Measurements from ENCODE around the gene CCR2. TPM values are rescaled to one million over a fixed set of nuclear protein-coding genes. Genes with fewer than 3 reads are reported as not detected.

CCR2 gene
- total RNA-seq, 1 donor from 2014 or later = not detected

DNA sequence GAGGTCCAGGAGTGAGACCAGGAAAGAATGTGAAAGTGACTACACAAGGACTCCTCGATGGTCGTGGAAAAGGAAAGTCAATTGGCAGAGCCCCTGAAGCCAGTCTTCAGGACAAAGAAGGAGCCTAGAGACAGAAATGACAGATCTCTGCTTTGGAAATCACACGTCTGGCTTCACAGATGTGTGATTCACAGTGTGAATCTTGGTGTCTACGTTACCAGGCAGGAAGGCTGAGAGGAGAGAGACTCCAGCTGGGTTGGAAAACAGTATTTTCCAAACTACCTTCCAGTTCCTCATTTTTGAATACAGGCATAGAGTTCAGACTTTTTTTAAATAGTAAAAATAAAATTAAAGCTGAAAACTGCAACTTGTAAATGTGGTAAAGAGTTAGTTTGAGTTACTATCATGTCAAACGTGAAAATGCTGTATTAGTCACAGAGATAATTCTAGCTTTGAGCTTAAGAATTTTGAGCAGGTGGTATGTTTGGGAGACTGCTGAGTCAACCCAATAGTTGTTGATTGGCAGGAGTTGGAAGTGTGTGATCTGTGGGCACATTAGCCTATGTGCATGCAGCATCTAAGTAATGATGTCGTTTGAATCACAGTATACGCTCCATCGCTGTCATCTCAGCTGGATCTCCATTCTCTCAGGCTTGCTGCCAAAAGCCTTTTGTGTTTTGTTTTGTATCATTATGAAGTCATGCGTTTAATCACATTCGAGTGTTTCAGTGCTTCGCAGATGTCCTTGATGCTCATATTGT lies 6.0 kb downstream of the CCR2 start:
- H3K4me3 Mint-ChIP-seq (ENCODE audit: low read depth) = no peak overlapping the region

DNA sequence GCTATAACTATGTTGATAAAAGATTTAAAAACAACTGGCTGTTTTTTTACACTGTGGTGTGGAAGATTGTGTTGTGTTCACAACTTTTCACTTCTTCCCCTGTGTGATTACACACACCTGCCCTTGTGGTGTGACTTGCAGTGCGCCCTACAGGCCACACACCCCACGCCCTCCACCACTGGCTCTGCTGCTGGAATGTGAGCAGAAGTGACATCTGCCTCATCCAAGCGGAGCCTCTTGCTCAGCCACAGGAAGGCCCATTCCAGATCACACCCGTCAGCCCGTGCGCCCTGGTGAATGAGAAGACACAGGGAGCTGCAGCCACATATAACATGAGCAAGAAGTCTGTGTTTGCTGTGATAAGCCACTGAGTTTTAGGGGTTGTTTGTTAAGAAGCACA lies 7.0 kb downstream of the CCR2 start:
- Mint-ChIP-seq H3K27me3 (peaks cover 30% of the 10 kb centered on the region), H3K4me3 (ENCODE audit: low read depth) (no peak overlapping the region), H3K9me3 (ENCODE audit: low read depth) (no peaks in the 10 kb centered on the region), H3K4me1 (ENCODE audit: low read depth) (no peaks in the 10 kb centered on the region), H3K27ac (no peak overlapping the region), H3K36me3 (ENCODE audit: insufficient read depth) (no peaks in the 10 kb centered on the region)
- DNase-seq (ENCODE audit: low spot score, unreplicated experiment) = no peak
- TF ChIP-seq, protein P1, sequence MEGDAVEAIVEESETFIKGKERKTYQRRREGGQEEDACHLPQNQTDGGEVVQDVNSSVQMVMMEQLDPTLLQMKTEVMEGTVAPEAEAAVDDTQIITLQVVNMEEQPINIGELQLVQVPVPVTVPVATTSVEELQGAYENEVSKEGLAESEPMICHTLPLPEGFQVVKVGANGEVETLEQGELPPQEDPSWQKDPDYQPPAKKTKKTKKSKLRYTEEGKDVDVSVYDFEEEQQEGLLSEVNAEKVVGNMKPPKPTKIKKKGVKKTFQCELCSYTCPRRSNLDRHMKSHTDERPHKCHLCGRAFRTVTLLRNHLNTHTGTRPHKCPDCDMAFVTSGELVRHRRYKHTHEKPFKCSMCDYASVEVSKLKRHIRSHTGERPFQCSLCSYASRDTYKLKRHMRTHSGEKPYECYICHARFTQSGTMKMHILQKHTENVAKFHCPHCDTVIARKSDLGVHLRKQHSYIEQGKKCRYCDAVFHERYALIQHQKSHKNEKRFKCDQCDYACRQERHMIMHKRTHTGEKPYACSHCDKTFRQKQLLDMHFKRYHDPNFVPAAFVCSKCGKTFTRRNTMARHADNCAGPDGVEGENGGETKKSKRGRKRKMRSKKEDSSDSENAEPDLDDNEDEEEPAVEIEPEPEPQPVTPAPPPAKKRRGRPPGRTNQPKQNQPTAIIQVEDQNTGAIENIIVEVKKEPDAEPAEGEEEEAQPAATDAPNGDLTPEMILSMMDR (IDR thresholded peaks at IDR 0.05; ENCODE audit: unreplicated experiment) = no peak

More for the DNA sequence above, 6.0 kb downstream of the CCR2 start:
- Mint-ChIP-seq H3K36me3 (ENCODE audit: insufficient read depth) (no peaks in the 10 kb centered on the region), H3K27me3 (peaks cover 37% of the 10 kb centered on the region), H3K27ac (no peak overlapping the region), H3K4me1 (ENCODE audit: low read depth) (no peaks in the 10 kb centered on the region), H3K9me3 (ENCODE audit: low read depth) (no peaks in the 10 kb centered on the region)
- TF ChIP-seq, protein P1 (IDR thresholded peaks at IDR 0.05; ENCODE audit: unreplicated experiment) = no peak
- no peak for DNase-seq (ENCODE audit: low spot score, unreplicated experiment)

DNA sequence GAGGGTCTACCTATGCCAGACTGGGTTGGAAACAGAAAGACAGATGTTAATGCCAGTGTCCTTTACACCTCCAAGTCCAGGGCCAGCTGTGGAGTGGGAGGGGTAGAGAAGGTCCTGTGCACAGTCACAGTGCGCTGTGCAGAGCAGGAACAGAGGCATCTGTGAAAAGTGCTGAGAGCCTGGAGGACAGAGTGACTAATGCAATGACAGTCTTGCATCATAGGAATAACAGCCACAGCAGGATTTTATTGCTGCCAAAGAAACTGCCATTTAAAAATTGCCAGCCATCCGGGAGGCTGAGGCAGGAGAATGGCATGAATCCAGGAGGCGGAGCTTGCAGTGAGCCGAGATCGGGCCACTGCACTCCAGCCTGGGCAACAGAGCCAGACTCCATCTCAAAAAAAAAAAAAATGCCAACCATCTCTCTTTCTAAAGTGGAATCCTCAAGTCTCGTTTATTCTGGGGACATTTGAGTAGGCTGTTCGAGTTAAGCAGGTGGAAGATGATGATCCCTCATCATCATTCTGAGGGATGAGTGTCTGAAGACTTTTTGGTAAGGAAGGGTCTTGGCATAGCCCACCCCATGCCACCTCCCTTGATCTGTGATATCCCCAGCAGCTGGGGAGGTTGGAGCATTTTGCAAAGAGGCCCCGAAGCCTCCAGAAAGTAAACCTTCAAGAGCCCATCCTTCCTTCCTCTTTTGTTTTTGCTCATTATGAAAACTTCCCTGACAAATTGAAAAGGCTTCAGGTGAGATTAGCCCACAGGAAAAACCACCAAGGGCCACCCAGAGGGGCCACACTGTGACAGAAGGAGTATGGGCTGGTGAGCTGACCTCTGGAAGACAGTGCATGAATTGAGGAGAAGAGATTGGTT lies 7.7 kb downstream of the CCR2 start:
- no peak overlapping the region for H3K4me3 Mint-ChIP-seq (ENCODE audit: low read depth)
- peaks cover 24% of the 10 kb centered on the region for H3K27me3 Mint-ChIP-seq
- H3K36me3 Mint-ChIP-seq (ENCODE audit: insufficient read depth) = no peaks in the 10 kb centered on the region
- H3K9me3 Mint-ChIP-seq (ENCODE audit: low read depth) = no peaks in the 10 kb centered on the region
- TF ChIP-seq, protein P1 (IDR thresholded peaks at IDR 0.05; ENCODE audit: unreplicated experiment) = no peak
- H3K27ac Mint-ChIP-seq = no peak overlapping the region
- DNase-seq (ENCODE audit: low spot score, unreplicated experiment) = no peak
- H3K4me1 Mint-ChIP-seq (ENCODE audit: low read depth) = no peaks in the 10 kb centered on the region

DNA sequence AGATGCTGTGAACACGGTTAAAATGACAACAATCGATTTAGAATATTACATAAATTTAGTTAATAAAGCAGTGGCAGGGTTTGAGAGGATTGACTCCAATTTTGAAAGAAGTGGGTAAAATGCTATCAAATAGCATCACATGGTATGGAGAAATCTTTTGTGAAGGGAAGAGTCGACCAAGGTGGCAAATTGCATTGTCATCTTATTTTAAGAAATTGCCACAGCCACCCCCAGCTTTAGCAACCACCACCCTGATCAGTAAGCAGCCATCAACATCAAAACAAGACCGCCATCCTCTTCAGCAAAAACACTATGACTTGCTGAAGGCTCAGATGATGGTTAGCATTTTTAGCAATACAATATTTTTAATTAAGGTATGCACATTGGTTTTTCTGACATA lies 11.1 kb downstream of the CCR2 start:
- H3K36me3 Mint-ChIP-seq (ENCODE audit: insufficient read depth) = no peaks in the 10 kb centered on the region
- H3K9me3 Mint-ChIP-seq (ENCODE audit: low read depth) = no peaks in the 10 kb centered on the region
- H3K4me1 Mint-ChIP-seq (ENCODE audit: low read depth) = no peaks in the 10 kb centered on the region
- peaks cover 28% of the 10 kb centered on the region for H3K27me3 Mint-ChIP-seq
- TF ChIP-seq, protein P1 (IDR thresholded peaks at IDR 0.05; ENCODE audit: unreplicated experiment) = no peak
- H3K27ac Mint-ChIP-seq = no peak overlapping the region
- DNase-seq (ENCODE audit: low spot score, unreplicated experiment) = no peak
- no peak overlapping the region for H3K4me3 Mint-ChIP-seq (ENCODE audit: low read depth)

DNA sequence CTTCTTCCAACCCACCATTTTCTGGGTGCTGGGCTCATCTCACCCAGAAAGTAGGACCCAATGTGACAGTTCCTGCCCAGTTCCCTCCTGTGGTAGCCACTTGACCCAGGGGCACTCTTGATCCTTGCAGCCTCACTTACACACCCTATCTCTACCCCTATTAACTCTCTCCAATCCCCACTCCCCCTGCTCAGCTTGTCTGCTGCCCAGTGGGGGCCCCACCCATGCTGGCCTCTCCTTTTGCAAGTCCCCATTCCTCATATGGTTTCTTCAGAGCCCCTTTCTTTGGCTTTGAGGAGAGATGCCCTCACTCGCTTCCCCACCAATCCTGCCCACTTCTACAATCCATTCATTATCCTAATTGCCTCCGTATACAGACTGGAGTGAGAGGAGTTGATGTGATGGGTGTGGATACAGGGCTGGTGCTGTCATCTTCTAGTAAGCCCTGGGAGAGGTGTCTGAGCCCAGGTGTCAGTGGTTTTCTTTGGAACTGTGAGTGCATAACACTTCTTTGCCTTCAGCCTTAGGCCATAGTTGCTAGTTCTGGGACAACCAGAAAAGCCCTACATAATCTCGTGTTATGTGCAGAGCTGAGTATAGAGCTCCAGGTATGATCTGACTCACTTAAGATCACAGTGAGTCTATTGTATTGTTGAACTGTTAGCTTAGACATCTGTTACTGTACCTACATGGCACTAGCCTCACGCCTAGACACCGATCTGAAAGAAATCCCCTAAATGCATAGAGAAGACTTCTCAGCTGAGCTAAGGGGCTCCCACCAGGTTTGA lies 12.0 kb downstream of the CCR2 start:
- no peak overlapping the region for H3K4me3 Mint-ChIP-seq (ENCODE audit: low read depth)
- no peak overlapping the region for H3K27ac Mint-ChIP-seq
- H3K9me3 Mint-ChIP-seq (ENCODE audit: low read depth) = no peaks in the 10 kb centered on the region
- no peak for DNase-seq (ENCODE audit: low spot score, unreplicated experiment)
- TF ChIP-seq, protein P1 (IDR thresholded peaks at IDR 0.05; ENCODE audit: unreplicated experiment) = no peak
- peaks cover 32% of the 10 kb centered on the region for H3K27me3 Mint-ChIP-seq
- H3K4me1 Mint-ChIP-seq (ENCODE audit: low read depth) = no peaks in the 10 kb centered on the region
- H3K36me3 Mint-ChIP-seq (ENCODE audit: insufficient read depth) = no peaks in the 10 kb centered on the region

Measured in progenitor cell of endocrine pancreas (in vitro differentiated cells).